HEK293 (cell line): ENCODE measurements around the gene VWA3B.

ENCODE experiments used
- ELK4 ChIP-seq: IDR thresholded peaks from 2 replicates; pipeline ENCODE4 v1.6.1; 2011; ENCODE audit warnings: mild to moderate bottlenecking, low read depth, low read length, borderline replicate concordance
- MZF1 ChIP-seq: fragments of 450-650 bp; formaldehyde crosslinking; IDR thresholded peaks from 2 replicates; pipeline ENCODE4 v1.5.1; 2017; ENCODE audit warnings: missing biosample characterization, missing genetic modification characterization, borderline replicate concordance
- REST ChIP-seq: fragments of 450-650 bp; formaldehyde crosslinking; IDR thresholded peaks from 2 replicates; pipeline ENCODE4 v1.5.1; 2016; ENCODE audit warnings: missing biosample characterization, missing genetic modification characterization
- SALL2 ChIP-seq: fragments of 450-650 bp; formaldehyde crosslinking; IDR thresholded peaks from 2 replicates; pipeline ENCODE4 v1.5.0; 2017; ENCODE audit warnings: missing biosample characterization, mild to moderate bottlenecking, missing genetic modification characterization, borderline replicate concordance
- TCF7L2 ChIP-seq: IDR thresholded peaks from 2 replicates; pipeline ENCODE4 v1.6.1; 2011; ENCODE audit warnings: low read depth, mild to moderate bottlenecking, inconsistent platforms, low read length, moderate library complexity, borderline replicate concordance
- ZEB2 ChIP-seq: fragments of 450-650 bp; formaldehyde crosslinking; IDR thresholded peaks from 2 replicates; pipeline ENCODE4 v1.5.1; 2016; ENCODE audit warnings: missing biosample characterization, missing genetic modification characterization
- ZNF19 ChIP-seq: fragments of 450-650 bp; formaldehyde crosslinking; IDR thresholded peaks from 2 replicates; pipeline ENCODE4; 2016; ENCODE audit warnings: missing biosample characterization, missing genetic modification characterization, low read depth
- ZNF292 ChIP-seq: fragments of 450-650 bp; formaldehyde crosslinking; IDR thresholded peaks from 2 replicates; pipeline ENCODE4 v1.5.1; 2016; ENCODE audit warnings: low read depth, missing biosample characterization, missing genetic modification characterization, borderline replicate concordance
- ZNF341 ChIP-seq: fragments of 450-650 bp; formaldehyde crosslinking; IDR thresholded peaks from 2 replicates; pipeline ENCODE4; 2016; ENCODE audit warnings: low read depth, missing biosample characterization, missing genetic modification characterization
- ZNF664 ChIP-seq: fragments of 450-650 bp; formaldehyde crosslinking; IDR thresholded peaks from 2 replicates; pipeline ENCODE4 v1.5.1; 2016; ENCODE audit warnings: missing biosample characterization, missing genetic modification characterization
- TF ChIP-seq, protein P1 (sequence below): fragments of 450-650 bp; formaldehyde crosslinking; IDR thresholded peaks from 2 replicates; pipeline ENCODE4 v1.5.1; 2016; ENCODE audit warnings: missing biosample characterization, missing genetic modification characterization

DNA sequence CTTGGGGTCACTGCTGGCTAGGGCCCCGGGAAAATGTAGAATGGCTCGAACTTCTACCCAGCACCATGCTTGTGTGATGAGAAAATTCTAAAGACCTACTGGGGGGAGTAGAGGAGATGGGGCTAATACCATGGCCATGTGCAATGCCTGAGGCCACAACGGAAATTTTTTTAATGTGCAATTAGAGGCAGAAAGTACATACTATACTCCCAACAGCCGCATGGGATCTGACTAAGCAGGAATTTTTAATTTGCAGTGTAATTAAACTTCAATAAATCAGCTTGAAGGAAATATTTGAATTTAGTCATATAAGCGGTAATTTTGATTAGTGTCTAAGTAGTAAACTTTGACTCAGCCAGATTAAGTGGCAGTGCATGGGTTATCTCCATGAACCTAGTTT lies 206.1 kb downstream of the VWA3B start:
- TF ChIP-seq ZNF664: no peak
- no peak for TF ChIP-seq TCF7L2
- TF ChIP-seq, protein P1, sequence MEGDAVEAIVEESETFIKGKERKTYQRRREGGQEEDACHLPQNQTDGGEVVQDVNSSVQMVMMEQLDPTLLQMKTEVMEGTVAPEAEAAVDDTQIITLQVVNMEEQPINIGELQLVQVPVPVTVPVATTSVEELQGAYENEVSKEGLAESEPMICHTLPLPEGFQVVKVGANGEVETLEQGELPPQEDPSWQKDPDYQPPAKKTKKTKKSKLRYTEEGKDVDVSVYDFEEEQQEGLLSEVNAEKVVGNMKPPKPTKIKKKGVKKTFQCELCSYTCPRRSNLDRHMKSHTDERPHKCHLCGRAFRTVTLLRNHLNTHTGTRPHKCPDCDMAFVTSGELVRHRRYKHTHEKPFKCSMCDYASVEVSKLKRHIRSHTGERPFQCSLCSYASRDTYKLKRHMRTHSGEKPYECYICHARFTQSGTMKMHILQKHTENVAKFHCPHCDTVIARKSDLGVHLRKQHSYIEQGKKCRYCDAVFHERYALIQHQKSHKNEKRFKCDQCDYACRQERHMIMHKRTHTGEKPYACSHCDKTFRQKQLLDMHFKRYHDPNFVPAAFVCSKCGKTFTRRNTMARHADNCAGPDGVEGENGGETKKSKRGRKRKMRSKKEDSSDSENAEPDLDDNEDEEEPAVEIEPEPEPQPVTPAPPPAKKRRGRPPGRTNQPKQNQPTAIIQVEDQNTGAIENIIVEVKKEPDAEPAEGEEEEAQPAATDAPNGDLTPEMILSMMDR (tag by site-specific recombination): no peak
- no peak for TF ChIP-seq ZNF19
- no peak for TF ChIP-seq ZNF341 (tag by site-specific recombination)
- no peak for TF ChIP-seq ZEB2 (tag by site-specific recombination)
- TF ChIP-seq MZF1: no peak
- no peak for TF ChIP-seq REST (tag by site-specific recombination)
- TF ChIP-seq ZNF292 (tag by site-specific recombination): no peak
- TF ChIP-seq SALL2 (tag by site-specific recombination): no peak
- TF ChIP-seq ELK4: no peak
